ENCODE data around the gene SHLD2. TPM values are rescaled to one million over a fixed set of nuclear protein-coding genes. Genes with fewer than 3 reads are reported as not detected.
"Not testable (repeated sequence)": the region's sequence is repeated elsewhere in the genome, so short reads cannot be mapped to it uniquely, and the experiment has no call there.

SHLD2 gene
- total and polyA plus RNA-seq, 5 donors, result 7.4 to 24.6 (median 16.5) TPM

DNA sequence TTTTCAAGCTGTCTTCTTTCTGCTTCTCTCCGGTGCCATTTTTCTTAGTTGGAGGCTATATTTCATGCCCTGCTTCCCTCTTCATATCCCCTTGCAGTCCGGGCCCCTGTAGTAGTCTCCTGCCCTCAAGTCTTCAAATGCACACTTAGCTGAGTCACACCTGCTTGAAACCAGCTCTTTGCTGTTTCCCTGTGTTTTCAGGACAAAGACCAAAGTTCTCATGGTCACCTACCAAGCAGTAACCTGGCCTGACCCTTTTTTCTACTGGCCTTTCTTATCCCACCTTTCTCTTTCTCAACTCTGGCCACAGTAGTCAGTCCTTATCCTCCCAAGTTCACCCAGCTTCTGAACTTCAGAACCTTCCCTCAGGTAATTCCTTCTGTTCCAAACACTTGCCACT lies 28.8 kb upstream of the SHLD2 start:
- no peak overlapping the region for H3K27ac ChIP-seq (ENCODE audit: low read length)
- intact Hi-C loops (cut with DNase I), result no loop called here
- no peaks in the 10 kb centered on the region for H3K27me3 ChIP-seq (ENCODE audit: control insufficient read depth, insufficient read depth)
- DNase-seq (no peak), ATAC-seq (no peak)
- 99% methylated on average over 2 of the region's 2 CpGs for WGBS
- H3K4me1 ChIP-seq (ENCODE audit: control insufficient read depth, insufficient read depth, low read length), result no peaks in the 10 kb centered on the region
- H3K9me3 ChIP-seq (ENCODE audit: control insufficient read depth, low read length), result no peaks in the 10 kb centered on the region
- H3K4me3 ChIP-seq (ENCODE audit: low read length), result no peak overlapping the region

DNA sequence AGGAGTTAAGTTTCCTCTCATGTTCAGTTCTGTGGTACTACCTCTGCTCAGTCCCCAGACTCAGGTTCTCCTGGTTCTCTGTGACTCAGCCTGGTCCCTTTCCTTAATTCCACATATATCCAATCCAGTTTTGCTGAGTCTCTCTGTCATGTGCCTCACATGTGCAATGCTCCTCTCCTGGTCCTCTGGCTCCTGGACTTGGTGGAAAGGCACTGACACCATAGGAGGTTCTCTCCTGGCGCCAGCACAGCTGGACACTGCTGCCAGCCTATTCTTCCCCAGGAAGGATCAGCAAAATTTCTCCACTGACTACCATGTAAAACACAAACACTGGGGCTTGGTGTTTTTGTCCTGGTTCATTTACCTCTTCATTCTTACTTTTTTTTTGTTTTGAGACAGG lies 28.1 kb upstream of the SHLD2 start:
- Histone ChIP-seq H3K4me1 (ENCODE audit: control insufficient read depth, insufficient read depth, low read length) (no peaks in the 10 kb centered on the region), H3K9me3 (ENCODE audit: control insufficient read depth, low read length) (no peaks in the 10 kb centered on the region), H3K27ac (ENCODE audit: low read length) (no peak overlapping the region), H3K27me3 (ENCODE audit: control insufficient read depth, insufficient read depth) (no peaks in the 10 kb centered on the region), H3K4me3 (ENCODE audit: low read length) (no peak overlapping the region)
- no peak for DNase-seq
- WGBS, result 100% methylated on average over 1 of the region's 1 CpG
- no peak for ATAC-seq
- intact Hi-C loops (cut with DNase I), result no loop called here

DNA sequence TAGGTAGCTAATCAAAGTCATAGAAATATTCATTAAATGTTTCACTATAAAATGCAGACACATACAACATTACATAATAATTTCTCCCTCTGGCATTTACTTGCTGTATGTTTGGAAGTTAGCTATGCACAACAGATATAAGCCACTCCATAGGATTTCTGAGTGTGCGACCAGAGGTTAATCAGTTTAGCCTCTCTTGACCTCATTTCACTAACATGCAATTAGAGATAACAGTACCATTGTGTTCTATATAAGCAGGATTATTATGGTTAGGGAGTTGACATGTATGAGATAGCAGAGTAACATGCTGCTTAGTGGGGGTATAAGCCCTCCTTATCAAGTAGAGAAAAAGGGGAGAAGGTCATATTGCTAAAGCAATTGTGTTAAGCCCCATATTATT lies 26.7 kb upstream of the SHLD2 start:
- Histone ChIP-seq H3K27ac (ENCODE audit: low read length) (no peak overlapping the region), H3K4me3 (ENCODE audit: low read length) (no peak overlapping the region), H3K4me1 (ENCODE audit: control insufficient read depth, insufficient read depth, low read length) (no peaks in the 10 kb centered on the region), H3K9me3 (ENCODE audit: control insufficient read depth, low read length) (no peaks in the 10 kb centered on the region), H3K27me3 (ENCODE audit: control insufficient read depth, insufficient read depth) (no peaks in the 10 kb centered on the region)
- ATAC-seq, result no peak
- intact Hi-C loops (cut with DNase I), result no loop called here
- 80% methylated on average over 1 of the region's 1 CpG for WGBS
- no peak for DNase-seq

DNA sequence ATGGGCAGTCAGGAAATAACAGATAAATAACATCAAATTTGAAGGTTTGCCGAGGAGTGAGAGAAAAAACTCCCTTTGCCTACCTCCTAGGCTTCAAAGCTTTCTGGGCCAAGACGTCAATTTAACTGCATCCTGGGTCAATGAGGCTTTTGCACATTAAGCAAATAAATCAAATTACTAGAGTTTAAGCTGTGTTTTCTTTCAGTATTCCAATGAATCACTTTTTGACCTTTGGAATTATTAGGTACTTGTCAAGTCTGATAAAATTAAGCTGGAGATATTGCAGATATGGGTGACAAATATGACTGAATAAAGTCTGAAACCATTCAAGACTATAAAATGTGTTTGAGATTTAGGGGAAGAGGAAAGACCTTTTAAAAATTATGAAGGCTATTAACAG lies 22.6 kb upstream of the SHLD2 start:
- no peak for DNase-seq
- H3K27ac ChIP-seq (ENCODE audit: low read length), result no peak overlapping the region
- no peaks in the 10 kb centered on the region for H3K27me3 ChIP-seq (ENCODE audit: control insufficient read depth, insufficient read depth)
- no peak for ATAC-seq
- H3K9me3 ChIP-seq (ENCODE audit: control insufficient read depth, low read length), result no peaks in the 10 kb centered on the region
- intact Hi-C loops (cut with DNase I), result no loop called here
- H3K4me1 ChIP-seq (ENCODE audit: control insufficient read depth, insufficient read depth, low read length), result no peaks in the 10 kb centered on the region
- WGBS, result 91% methylated on average over 2 of the region's 2 CpGs
- H3K4me3 ChIP-seq (ENCODE audit: low read length), result no peak overlapping the region

DNA sequence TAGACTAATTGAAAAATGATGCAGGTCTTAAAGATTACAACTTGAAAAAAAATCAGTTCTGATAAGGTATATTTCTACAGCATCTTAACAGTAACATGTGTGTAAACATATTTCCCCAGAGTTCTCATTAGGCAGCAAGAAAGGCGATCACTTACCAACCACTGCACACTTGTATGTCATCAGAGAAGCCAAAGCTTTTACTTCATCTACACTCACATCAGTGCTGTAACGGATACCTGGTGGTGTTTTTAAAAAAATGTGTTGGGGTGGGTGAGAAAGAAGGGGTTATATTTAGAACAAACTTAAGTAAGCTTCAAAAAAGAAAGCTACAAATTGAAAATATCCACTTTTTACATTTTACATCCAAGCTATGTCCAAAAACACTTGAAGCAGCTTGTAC lies 18.6 kb upstream of the SHLD2 start:
- intact Hi-C loops (cut with DNase I); H3K4me3 ChIP-seq (ENCODE audit: low read length); H3K9me3 ChIP-seq (ENCODE audit: control insufficient read depth, low read length); ATAC-seq; H3K27ac ChIP-seq (ENCODE audit: low read length); H3K27me3 ChIP-seq (ENCODE audit: control insufficient read depth, insufficient read depth); H3K4me1 ChIP-seq (ENCODE audit: control insufficient read depth, insufficient read depth, low read length); DNase-seq: not testable (repeated sequence)
- 88% methylated on average over 2 of the region's 2 CpGs for WGBS

DNA sequence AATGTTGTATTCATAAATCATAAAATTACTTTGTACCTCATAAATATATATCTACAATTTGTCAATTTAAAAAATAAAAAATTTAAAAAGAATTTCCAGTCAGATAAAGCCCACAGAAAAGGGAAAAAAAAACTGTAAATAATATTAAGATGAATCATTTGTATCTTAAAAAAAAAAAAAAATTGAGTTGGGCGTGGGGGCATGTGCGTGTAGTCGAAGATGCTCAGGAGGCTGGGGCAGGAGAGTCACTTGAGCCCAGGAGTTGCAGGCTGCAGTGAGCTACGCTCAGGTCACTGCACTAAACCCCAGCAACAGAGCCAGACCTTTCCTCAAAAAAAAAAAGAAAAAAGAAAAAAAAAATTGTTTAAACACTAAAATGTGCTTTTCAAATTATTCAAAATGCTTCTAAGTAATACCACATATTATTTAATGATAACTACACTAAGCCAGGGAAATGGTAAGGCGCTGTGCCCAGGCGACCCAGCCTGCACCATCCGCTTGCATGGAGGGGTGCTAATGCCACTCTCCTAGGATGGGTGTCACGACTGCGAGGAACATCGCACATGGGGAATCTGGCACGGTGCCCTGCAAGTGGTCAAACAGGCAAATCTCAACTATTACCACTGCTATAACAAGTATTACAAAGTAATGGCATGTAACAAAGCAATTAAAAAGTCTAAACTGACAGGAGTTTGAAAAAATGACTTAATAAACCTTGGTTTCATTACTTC lies 15.7 kb upstream of the SHLD2 start:
- 79% methylated on average over 11 of the region's 11 CpGs for WGBS
- no peak for ATAC-seq
- H3K9me3 ChIP-seq (ENCODE audit: control insufficient read depth, low read length), result no peaks in the 10 kb centered on the region
- DNase-seq, result no peak
- no peak overlapping the region for H3K4me3 ChIP-seq (ENCODE audit: low read length)
- H3K27me3 ChIP-seq (ENCODE audit: control insufficient read depth, insufficient read depth), result no peaks in the 10 kb centered on the region
- H3K27ac ChIP-seq (ENCODE audit: low read length), result no peak overlapping the region
- H3K4me1 ChIP-seq (ENCODE audit: control insufficient read depth, insufficient read depth, low read length), result no peaks in the 10 kb centered on the region
- intact Hi-C loops (cut with DNase I), result no loop called here

DNA sequence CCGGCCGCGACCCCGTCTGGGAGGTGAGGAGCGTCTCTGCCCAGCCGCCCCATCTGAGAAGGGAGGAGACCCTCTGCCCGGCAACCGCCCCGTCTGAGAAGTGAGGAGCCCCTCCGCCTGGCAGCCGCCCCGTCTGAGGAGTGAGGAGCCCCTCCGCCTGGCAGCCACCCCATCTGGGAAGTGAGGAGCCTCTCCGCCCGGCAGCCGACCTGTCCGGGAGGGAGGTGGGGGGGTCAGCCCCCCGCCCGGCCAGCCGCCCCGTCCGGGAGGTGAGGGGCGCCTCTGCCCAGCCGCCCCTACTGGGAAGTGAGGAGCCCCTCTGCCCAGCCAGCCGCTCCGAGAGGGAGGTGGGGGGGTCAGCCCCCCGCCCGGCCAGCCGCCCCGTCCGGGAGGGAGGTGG lies 14.4 kb upstream of the SHLD2 start:
- intact Hi-C loops (cut with DNase I); H3K27me3 ChIP-seq (ENCODE audit: control insufficient read depth, insufficient read depth); H3K27ac ChIP-seq (ENCODE audit: low read length); H3K9me3 ChIP-seq (ENCODE audit: control insufficient read depth, low read length); ATAC-seq; H3K4me3 ChIP-seq (ENCODE audit: low read length); H3K4me1 ChIP-seq (ENCODE audit: control insufficient read depth, insufficient read depth, low read length): not testable (repeated sequence)
- DNase-seq, result peak in 1 of 3 donors; percentile 60
- 97% methylated on average over 29 of the region's 31 CpGs for WGBS

DNA sequence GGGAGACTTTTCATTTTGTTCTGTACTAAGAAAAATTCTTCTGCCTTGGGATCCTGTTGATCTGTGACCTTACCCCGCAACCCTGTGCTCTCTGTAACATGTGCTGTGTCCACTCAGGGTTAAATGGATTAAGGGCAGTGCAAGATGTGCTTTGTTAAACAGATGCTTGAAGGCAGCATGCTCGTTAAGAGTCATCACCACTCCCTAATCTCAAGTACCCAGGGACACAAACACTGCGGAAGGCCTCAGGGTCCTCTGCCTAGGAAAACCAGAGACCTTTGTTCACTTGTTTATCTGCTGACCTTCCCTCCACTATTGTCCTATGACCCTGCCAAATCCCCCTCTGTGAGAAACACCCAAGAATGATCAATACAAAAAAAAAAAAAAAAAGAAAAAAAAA lies 13.4 kb upstream of the SHLD2 start:
- intact Hi-C loops (cut with DNase I); H3K4me1 ChIP-seq (ENCODE audit: control insufficient read depth, insufficient read depth, low read length); H3K27ac ChIP-seq (ENCODE audit: low read length); H3K9me3 ChIP-seq (ENCODE audit: control insufficient read depth, low read length); ATAC-seq; H3K27me3 ChIP-seq (ENCODE audit: control insufficient read depth, insufficient read depth); DNase-seq; H3K4me3 ChIP-seq (ENCODE audit: low read length): not testable (repeated sequence)
- 90% methylated on average over 1 of the region's 3 CpGs for WGBS

DNA sequence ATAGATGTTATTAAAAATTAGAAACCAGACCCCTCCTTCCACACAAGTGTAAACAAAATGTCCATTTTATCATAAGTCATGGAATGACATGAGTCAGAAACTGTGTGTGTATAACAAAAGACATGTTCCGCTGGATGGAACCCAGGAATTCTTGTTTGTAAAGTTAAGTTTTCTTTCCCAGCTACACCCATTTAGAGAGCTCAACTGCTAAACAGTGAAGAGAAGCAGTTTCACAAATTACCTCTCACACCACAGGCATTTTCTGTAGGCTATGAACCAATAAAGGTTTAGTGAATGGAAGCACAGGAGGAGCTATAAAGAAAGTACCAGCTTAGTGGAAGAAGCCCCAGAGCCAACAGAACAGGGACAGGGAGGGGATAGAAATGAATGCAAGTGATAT lies 12.8 kb upstream of the SHLD2 start:
- H3K4me3 ChIP-seq (ENCODE audit: low read length); DNase-seq; H3K27me3 ChIP-seq (ENCODE audit: control insufficient read depth, insufficient read depth); H3K4me1 ChIP-seq (ENCODE audit: control insufficient read depth, insufficient read depth, low read length); H3K9me3 ChIP-seq (ENCODE audit: control insufficient read depth, low read length); intact Hi-C loops (cut with DNase I): not testable (repeated sequence)
- H3K27ac ChIP-seq (ENCODE audit: low read length), result peak overlapping the region; percentile 52
- WGBS, result 70% methylated on average over 1 of the region's 1 CpG
- peak; percentile 64 to 78 for ATAC-seq

DNA sequence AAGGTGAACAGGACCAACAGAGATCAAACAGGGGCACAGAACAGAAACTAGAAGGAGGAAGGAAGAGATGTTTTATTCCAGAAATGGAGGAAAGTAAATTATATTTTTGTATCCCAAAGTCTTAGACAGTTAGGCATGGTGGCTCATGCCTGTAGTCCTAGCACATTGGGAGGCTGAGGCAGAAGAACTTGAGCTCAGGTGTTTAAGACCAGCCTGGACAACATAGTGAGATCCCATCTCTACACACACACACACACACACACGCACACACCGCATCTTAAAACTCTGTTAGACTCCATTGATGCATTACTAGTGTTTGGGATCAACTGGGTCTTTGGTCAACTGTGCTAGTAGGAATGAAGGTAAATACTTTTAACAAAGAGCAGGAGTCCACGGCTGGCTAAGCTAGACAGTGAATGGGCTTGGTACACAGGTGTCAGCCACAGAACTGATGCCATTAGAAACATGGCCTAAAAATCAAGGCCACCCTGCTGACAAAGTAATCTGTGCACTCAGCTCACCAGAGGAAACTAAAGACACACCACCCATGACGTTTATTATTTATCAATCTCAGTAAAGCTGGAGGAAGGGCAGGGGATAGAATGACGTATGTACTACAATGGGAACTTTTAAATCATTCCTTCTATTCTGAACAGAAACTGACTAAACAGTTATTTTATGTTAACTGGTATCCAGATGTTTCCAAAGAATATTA lies 11.3 kb upstream of the SHLD2 start:
- ATAC-seq, result peak; percentile 60 to 90
- H3K27me3 ChIP-seq (ENCODE audit: control insufficient read depth, insufficient read depth); H3K4me3 ChIP-seq (ENCODE audit: low read length); DNase-seq; H3K9me3 ChIP-seq (ENCODE audit: control insufficient read depth, low read length); H3K27ac ChIP-seq (ENCODE audit: low read length); H3K4me1 ChIP-seq (ENCODE audit: control insufficient read depth, insufficient read depth, low read length); intact Hi-C loops (cut with DNase I): not testable (repeated sequence)
- 48% methylated on average over 5 of the region's 5 CpGs for WGBS

DNA sequence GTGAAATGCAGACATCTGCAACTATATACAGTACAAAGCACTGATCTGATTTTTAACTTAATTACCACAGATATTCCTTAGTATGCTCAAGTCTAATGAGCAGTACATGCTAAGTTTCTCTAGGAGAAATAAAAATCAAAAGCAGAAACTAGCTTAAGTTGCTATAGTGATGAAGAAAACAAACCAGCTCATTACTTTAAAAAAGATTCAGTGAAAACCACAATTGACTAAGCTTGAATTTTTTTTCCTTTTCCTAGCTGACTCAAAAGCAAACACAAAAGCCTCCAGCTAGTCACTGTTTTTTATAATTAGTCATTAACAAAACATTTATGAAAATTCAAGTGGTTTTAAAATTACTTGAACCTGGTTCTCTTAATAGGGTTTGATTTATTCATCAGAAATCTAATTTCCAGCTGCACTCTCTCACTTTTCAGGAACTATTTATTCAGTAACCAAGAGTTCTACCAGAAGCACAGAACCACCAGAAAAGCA lies 10.7 kb upstream of the SHLD2 start:
- H3K4me3 ChIP-seq (ENCODE audit: low read length); H3K27me3 ChIP-seq (ENCODE audit: control insufficient read depth, insufficient read depth); H3K4me1 ChIP-seq (ENCODE audit: control insufficient read depth, insufficient read depth, low read length); H3K27ac ChIP-seq (ENCODE audit: low read length); DNase-seq; H3K9me3 ChIP-seq (ENCODE audit: control insufficient read depth, low read length); intact Hi-C loops (cut with DNase I): not testable (repeated sequence)
- peak in 1 of 2 donors; percentile 25 for ATAC-seq

Data from right cardiac atrium (tissue), 5 donors.